B cell (primary cell): ENCODE results near the gene HHEX. TPM values are rescaled to one million over a fixed set of nuclear protein-coding genes. Genes with fewer than 3 reads are reported as not detected.

ENCODE experiments used
- ATAC-seq: fragments of 200-7000 bp; cut with Tn5 transposase; one replicate; pipeline ENCODE4 v1.10.0; 2021; ENCODE audit warnings: low read depth, mild to moderate bottlenecking, moderate number of reproducible peaks, moderate library complexity
- CTCF ChIA-PET: fragments of 350-600 bp; sonication (Branson Sonifier 250); formaldehyde crosslinking; loops from one replicate; lab custom pipeline; 2021; ENCODE audit warnings: antibody characterized with exemption, inconsistent platforms; lab: Charles Lee
- POLR2A ChIA-PET: fragments of 350-600 bp; sonication (Branson Sonifier 250); formaldehyde crosslinking; loops from one replicate; lab custom pipeline; 2021; ENCODE audit warnings: antibody characterized with exemption; lab: Charles Lee
- DNase-seq: peaks from one replicate; pipeline ENCODE4 v3.0.0; 2013
- H2AFZ ChIP-seq: 2 replicates; pipeline ENCODE4 v1.6.1; 2012; ENCODE audit warnings: mild to moderate bottlenecking, low read depth, low read length; ENCODE audit not compliant: insufficient read depth, poor library complexity, severe bottlenecking
- H3K27ac ChIP-seq, 2 donors: 1 replicate in 1 of 2; 2 replicates in 1 of 2; pipeline ENCODE4 v1.5.1; 2012 to 2013; ENCODE audit warnings: low read length in 2 of 2, mild to moderate bottlenecking in 2 of 2, moderate library complexity in 1 of 2
- H3K27me3 ChIP-seq, 4 experiments: fragments of 200-600 bp in 1 of 4; sonication (generic) in 1 of 4; replicated peaks in 1 of 4; 1 replicate in 2 of 4; 2 replicates in 2 of 4; pipeline versions ENCODE4 v1.6.1 to v1.7.0; 2013 to 2016; ENCODE audit warnings: low read length in 3 of 4, mild to moderate bottlenecking in 2 of 4, mixed read lengths in 1 of 4, moderate library complexity in 1 of 4; ENCODE audit not compliant: insufficient read depth in 4 of 4, control insufficient read depth in 3 of 4; ENCODE audit errors: control extremely low read depth in 1 of 4
- H3K36me3 ChIP-seq, 2 experiments: replicated peaks in 1 of 2; 1 replicate in 1 of 2; 2 replicates in 1 of 2; pipeline versions ENCODE4 v1.6.1 to v1.7.1; 2013; ENCODE audit warnings: low read length in 1 of 2; ENCODE audit not compliant: insufficient read depth in 2 of 2, control insufficient read depth in 1 of 2; ENCODE audit errors: control extremely low read depth in 1 of 2, extremely low read depth in 1 of 2
- H3K4me1 ChIP-seq, 2 donors: fragments of 200-600 bp in 1 of 2; sonication (generic) in 1 of 2; 1 replicate in 1 of 2; 2 replicates in 1 of 2; pipeline versions ENCODE4 v1.5.1 to v1.6.1; 2013 to 2017; ENCODE audit warnings: low read length in 2 of 2; ENCODE audit not compliant: control insufficient read depth in 2 of 2, insufficient read depth in 2 of 2
- H3K4me2 ChIP-seq: replicated peaks from 2 replicates; pipeline ENCODE3; 2012; ENCODE audit warnings: mild to moderate bottlenecking, low read depth, low read length; ENCODE audit not compliant: poor library complexity, severe bottlenecking
- H3K4me3 ChIP-seq, 5 experiments: fragments of 200-600 bp in 1 of 5; sonication (generic) in 1 of 5; 1 replicate in 3 of 5; 2 replicates in 2 of 5; pipeline versions ENCODE4 v1.5.1 to v1.7.0; 2011 to 2016; ENCODE audit warnings: low read length in 4 of 5, mild to moderate bottlenecking in 4 of 5, low read depth in 2 of 5, control low read depth in 1 of 5, moderate library complexity in 1 of 5; ENCODE audit not compliant: insufficient read depth in 1 of 5; ENCODE audit errors: control extremely low read depth in 1 of 5, extremely low read depth in 1 of 5
- H3K79me2 ChIP-seq: fragments of 200-600 bp; sonication (generic); one replicate; pipeline ENCODE4 v1.6.0; 2016; ENCODE audit warnings: low read length; ENCODE audit not compliant: control insufficient read depth, insufficient read depth
- H3K9ac ChIP-seq: fragments of 200-600 bp; sonication (generic); 2 replicates; pipeline ENCODE4 v1.6.1; 2017; ENCODE audit warnings: mild to moderate bottlenecking, low read length, moderate library complexity
- H3K9me3 ChIP-seq, 3 donors: one replicate each; pipeline versions ENCODE4 v1.6.1 to v1.7.1; 2013; ENCODE audit warnings: low read length in 2 of 3; ENCODE audit not compliant: control insufficient read depth in 2 of 3, insufficient read depth in 1 of 3; ENCODE audit errors: control extremely low read depth in 1 of 3
- H4K20me1 ChIP-seq: 2 replicates; pipeline ENCODE4 v1.6.0; 2012; ENCODE audit warnings: mild to moderate bottlenecking, low read length; ENCODE audit not compliant: insufficient read depth, control insufficient read depth, poor library complexity, severe bottlenecking
- H3K27ac Mint-ChIP-seq: one replicate; pipeline ENCODE4 v1.8.0; 2021; ENCODE audit warnings: mixed read lengths
- H3K27me3 Mint-ChIP-seq: one replicate; pipeline ENCODE4 v1.8.0; 2021; ENCODE audit warnings: mixed read lengths
- H3K4me1 Mint-ChIP-seq: one replicate; pipeline ENCODE4 v1.8.0; 2021; ENCODE audit warnings: mixed read lengths
- H3K4me3 Mint-ChIP-seq: one replicate; pipeline ENCODE4 v1.8.0; 2021; ENCODE audit warnings: mixed read lengths
- H3K9me3 Mint-ChIP-seq: one replicate; pipeline ENCODE4 v1.8.0; 2022; ENCODE audit warnings: mixed read lengths; ENCODE audit not compliant: insufficient read depth
- CTCF ChIP-seq: fragments of 200-600 bp; IDR thresholded peaks from one replicate; pipeline ENCODE4 v1.8.0; 2022; ENCODE audit warnings: antibody characterized with exemption, mild to moderate bottlenecking
- EZH2 ChIP-seq: IDR thresholded peaks from 2 replicates; pipeline ENCODE4 v1.6.1; 2012; ENCODE audit warnings: borderline replicate concordance, low read depth, mild to moderate bottlenecking, moderate library complexity, low read length; ENCODE audit not compliant: insufficient read depth, poor library complexity, severe bottlenecking
- WGBS: methylation state at CpG from one replicate; pipeline ENCODE4 v1.1.5; 2013; ENCODE audit warnings: missing lambda C conversion rate; ENCODE audit not compliant: insufficient coverage; 5-methylcytosine and 5-hydroxymethylcytosine counted together
- intact Hi-C: fragments of 100-400 bp; cut with micrococcal nuclease; formaldehyde crosslinking; loops from one replicate; pipeline ENCODE4 v1.10.0; 2022
- polyA plus RNA-seq: library from polyadenylated mRNA; depleted of rRNA; stranded (reverse); fragments of >200 nt; gene quantifications from 2 replicates; pipeline ENCODE4 v1.2.3, GENCODE V29; 2012
- total RNA-seq, 2 donors: library from RNA; stranded (reverse); fragments of 120-200 nt in 1 of 2; gene quantifications; 1 replicate in 1 of 2; 2 replicates in 1 of 2; pipeline versions ENCODE4 v1.2.3 to v1.2.4, GENCODE V29; 2013 to 2022

The HHEX gene
- total and polyA plus RNA-seq, 2 donors (not counting 1 experiment from before 2014, with no cell fraction given): 96.9 to 149 TPM

GRCh38 chr10:92732958-92733357 lies 43.2 kb downstream of the HHEX start:
- no peak for TF ChIP-seq CTCF
- TF ChIP-seq EZH2: no peak
- ChIA-PET CTCF (interaction anchor here (0.7 to 2.5 kb wide), 3 partner anchors 8 to 34 kb away, joined by 3 to 11 read pairs (median 3); no protein-coding TSS in a partner anchor), POLR2A (interaction anchor here (1.5 kb wide), 1 partner anchor 43 kb away, joined by 4 read pairs; the partner anchor contains the start of gene HHEX)
- Histone ChIP-seq H3K27me3 (no peaks in the 10 kb centered on the region), H3K4me2 (no peak overlapping the region), H3K4me3 (no peak overlapping the region), H3K27ac (no peak overlapping the region), H3K9me3 (peaks cover 0 to 5% (median 0%) of the 10 kb centered on the region in 3 donors), H3K9ac (no peak overlapping the region), H3K4me1 (peaks cover 43 to 47% of the 10 kb centered on the region in 2 donors), H3K36me3 (no peaks in the 10 kb centered on the region), H2AFZ (no peak overlapping the region), H3K79me2 (peaks cover 4% of the 10 kb centered on the region), H4K20me1 (no peaks in the 10 kb centered on the region)
- no CpG with 5 or more reads among the region's 2 CpGs for WGBS
- DNase-seq (no peak), ATAC-seq (no peak)
- Mint-ChIP-seq H3K27me3 (no peaks in the 10 kb centered on the region), H3K4me1 (peaks cover 56% of the 10 kb centered on the region), H3K27ac (peak overlapping the region; percentile 26), H3K4me3 (no peak overlapping the region), H3K9me3 (no peaks in the 10 kb centered on the region)
- intact Hi-C loops: loop anchor here (1.0 kb wide), 1 partner anchor 9 kb away; no protein-coding TSS in a partner anchor

- Histone ChIP-seq H3K79me2 (peaks cover 4% of the 10 kb centered on the region), H3K4me2 (no peak overlapping the region), H3K4me3 (no peak overlapping the region), H2AFZ (no peak overlapping the region), H3K27ac (no peak overlapping the region), H3K4me1 (peaks cover 34 to 39% of the 10 kb centered on the region in 2 donors), H3K36me3 (no peaks in the 10 kb centered on the region), H4K20me1 (no peaks in the 10 kb centered on the region), H3K9me3 (peaks cover 0 to 5% (median 0%) of the 10 kb centered on the region in 3 donors), H3K27me3 (no peaks in the 10 kb centered on the region), H3K9ac (no peak overlapping the region)
- Mint-ChIP-seq H3K9me3 (no peaks in the 10 kb centered on the region), H3K4me3 (no peak overlapping the region), H3K27ac (no peak overlapping the region), H3K27me3 (no peaks in the 10 kb centered on the region), H3K4me1 (peaks cover 51% of the 10 kb centered on the region)
- no peak for TF ChIP-seq CTCF
- TF ChIP-seq EZH2: no peak
- POLR2A ChIA-PET: interaction anchor here (0.6 to 0.7 kb wide), 2 partner anchors 10 to 11 kb away, joined by 3 to 9 read pairs; no protein-coding TSS in a partner anchor
- no peak for DNase-seq
- no peak for ATAC-seq
- CTCF ChIA-PET: interaction anchor here (2.5 kb wide), 1 partner anchor 14 kb away, joined by 11 read pairs; no protein-coding TSS in a partner anchor
- intact Hi-C loops: no loop called here
Observed at GRCh38 chr10:92734301-92734700, 44.5 kb downstream of the HHEX start.
